Transverse colon (tissue), 4 donors: ENCODE results near the gene TP53TG5. TPM values are rescaled to one million over a fixed set of nuclear protein-coding genes. Genes with fewer than 3 reads are reported as not detected.

ENCODE experiments used
- DNase-seq: peaks from one replicate; pipeline ENCODE4 v3.0.0-alpha.2; 2019
- H3K27ac ChIP-seq, 4 donors: fragments of 200-600 bp; sonication (generic); 2 replicates each; pipeline ENCODE4 v1.5.1; 2016 to 2018; ENCODE audit warnings: inconsistent platforms in 4 of 4
- H3K27me3 ChIP-seq: fragments of 200-600 bp; sonication (generic); 2 replicates; pipeline ENCODE4 v1.5.1; 2017; ENCODE audit warnings: inconsistent platforms
- H3K36me3 ChIP-seq, 4 donors: fragments of 200-600 bp; sonication (generic); 2 replicates each; pipeline ENCODE4 v1.5.1; 2017 to 2019; ENCODE audit warnings: inconsistent platforms in 4 of 4
- H3K4me1 ChIP-seq, 4 donors: fragments of 200-600 bp; sonication (generic); 2 replicates each; pipeline ENCODE4 v1.5.1; 2017 to 2020; ENCODE audit warnings: inconsistent platforms in 4 of 4
- H3K4me3 ChIP-seq, 4 donors: fragments of 200-600 bp; sonication (generic); 1 replicate in 1 of 4; 2 replicates in 3 of 4; pipeline versions ENCODE4 v1.5.1 to v1.6.1; 2017 to 2019; ENCODE audit warnings: inconsistent platforms in 4 of 4
- H3K9me3 ChIP-seq, 2 donors: fragments of 200-600 bp; sonication (generic); 2 replicates each; pipeline ENCODE4 v1.5.1; 2017 to 2019; ENCODE audit warnings: inconsistent platforms in 2 of 2
- CTCF ChIP-seq, 5 experiments: fragments of 200-600 bp in 3 of 5; fragments of 450-650 bp in 2 of 5; sonication (generic) in 3 of 5; IDR thresholded peaks; 1 replicate in 2 of 5; 2 replicates in 3 of 5; pipeline ENCODE4 v1.5.1; 2016 to 2017; ENCODE audit warnings: antibody characterized with exemption in 5 of 5, inconsistent platforms in 3 of 5, mild to moderate bottlenecking in 2 of 5, moderate library complexity in 1 of 5
- EP300 ChIP-seq: sonication (generic); formaldehyde crosslinking; IDR thresholded peaks from one replicate; pipeline ENCODE4 v1.6.1; 2017; ENCODE audit warnings: antibody characterized with exemption, low read depth
- POLR2A ChIP-seq: fragments of 450-650 bp; IDR thresholded peaks from one replicate; pipeline ENCODE4 v1.6.1; 2016; ENCODE audit warnings: antibody characterized with exemption, mild to moderate bottlenecking, moderate library complexity
- POLR2AphosphoS5 ChIP-seq, 3 donors: sonication (generic); formaldehyde crosslinking; IDR thresholded peaks; one replicate each; pipeline ENCODE4 v1.6.1; 2016; ENCODE audit warnings: antibody characterized with exemption in 3 of 3
- WGBS, 2 donors: methylation state at CpG; one replicate each; pipeline ENCODE4 v1.1.5; 2018; ENCODE audit warnings: low coverage in 1 of 2; 5-methylcytosine and 5-hydroxymethylcytosine counted together
- in situ Hi-C, 4 donors: fragments of 200-750 bp; cut with MboI; loops; one replicate each; pipeline versions ENCODE4 v1.15.0 to v1.15.1; 2017; ENCODE audit warnings: low sequenced_read_pairs in 3 of 4, low pct_ligation_motif_present in 1 of 4, low pct_unique_long_range_greater_than_20kb in 1 of 4
- intact Hi-C: fragments of 100-400 bp; cut with DNase I; formaldehyde crosslinking; loops from one replicate; pipeline ENCODE4 v1.15.1; 2023; ENCODE audit warnings: low total_unique reads
- total RNA-seq, 4 donors: library from RNA; depleted of rRNA; stranded (reverse); fragments of >200 nt; gene quantifications; one replicate each; pipeline ENCODE4 v1.1.0, GENCODE V29; 2016

TP53TG5 gene
- total RNA-seq, 4 donors from 2014 or later: 0.14 TPM; not detected in 3

- Histone ChIP-seq H3K27me3 (no peaks in the 10 kb centered on the region), H3K4me1 (no peaks in the 10 kb centered on the region), H3K36me3 (no peaks in the 10 kb centered on the region), H3K4me3 (no peak overlapping the region), H3K27ac (no peak overlapping the region), H3K9me3 (no peaks in the 10 kb centered on the region)
- TF ChIP-seq CTCF (IDR thresholded peaks at IDR 0.05) (no peak), EP300 (no peak)
- 89 to 93% methylated on average over 3 of the region's 3 CpGs for WGBS, 2 donors
- intact Hi-C loops (no loop called here), in situ Hi-C loops (no loop called here)
- no peak for DNase-seq
Measured at GRCh38 chr20:45392733-45393132, 14.6 kb upstream of the TP53TG5 start.

- no peak for DNase-seq
- Histone ChIP-seq H3K4me3 (no peak overlapping the region), H3K27me3 (no peaks in the 10 kb centered on the region), H3K36me3 (no peaks in the 10 kb centered on the region), H3K27ac (no peak overlapping the region), H3K9me3 (no peaks in the 10 kb centered on the region), H3K4me1 (no peaks in the 10 kb centered on the region)
- TF ChIP-seq POLR2A (no peak), CTCF (IDR thresholded peaks at IDR 0.05) (no peak), POLR2AphosphoS5 (IDR thresholded peaks at IDR 0.05) (no peak), EP300 (no peak)
- in situ Hi-C loops (no loop called here), intact Hi-C loops (no loop called here)
- WGBS, 2 donors: 83% methylated on average over 2 of the region's 2 CpGs; no CpG with 5 or more reads in 1 of the 2 donors
Measured at GRCh38 chr20:45391559-45391958, 13.4 kb upstream of the TP53TG5 start.

GRCh38 chr20:45390931-45391330 is 12.8 kb upstream of the TP53TG5 start:
- H3K9me3 ChIP-seq: no peaks in the 10 kb centered on the region
- in situ Hi-C loops: no loop called here
- TF ChIP-seq EP300: no peak
- TF ChIP-seq POLR2A: no peak
- TF ChIP-seq POLR2AphosphoS5 (IDR thresholded peaks at IDR 0.05): no peak
- TF ChIP-seq CTCF (IDR thresholded peaks at IDR 0.05): no peak
- DNase-seq: no peak
- no peak overlapping the region for H3K4me3 ChIP-seq
- H3K4me1 ChIP-seq: no peaks in the 10 kb centered on the region
- 88 to 95% methylated on average over 2 of the region's 2 CpGs for WGBS, 2 donors
- intact Hi-C loops: no loop called here
- no peaks in the 10 kb centered on the region for H3K36me3 ChIP-seq
- H3K27ac ChIP-seq: no peak overlapping the region
- no peaks in the 10 kb centered on the region for H3K27me3 ChIP-seq

GRCh38 chr20:45387274-45387673 is 9.1 kb upstream of the TP53TG5 start:
- in situ Hi-C loops (no loop called here), intact Hi-C loops (no loop called here)
- no peaks in the 10 kb centered on the region for H3K4me1 ChIP-seq
- no peaks in the 10 kb centered on the region for H3K36me3 ChIP-seq
- no peak for DNase-seq
- H3K27ac ChIP-seq: no peak overlapping the region
- 89 to 91% methylated on average over 1 of the region's 1 CpG for WGBS, 2 donors
- no peaks in the 10 kb centered on the region for H3K27me3 ChIP-seq
- H3K4me3 ChIP-seq: no peak overlapping the region
- no peak for TF ChIP-seq EP300
- no peak for TF ChIP-seq POLR2AphosphoS5 (IDR thresholded peaks at IDR 0.05)
- TF ChIP-seq POLR2A: no peak
- TF ChIP-seq CTCF (IDR thresholded peaks at IDR 0.05): no peak
- H3K9me3 ChIP-seq: no peaks in the 10 kb centered on the region
